DMS153 treated with DMSO at 0.1 percent for 48 hours (cell line): ENCODE measurements around the gene SLC46A1.
A peak's percentile ranks its signal among the peaks of the same experiment; 100 is the strongest.
"Not testable (repeated sequence)": the region's sequence is repeated elsewhere in the genome, so short reads cannot be mapped to it uniquely, and the experiment has no call there.

ENCODE experiments used
- DNase-seq: peaks from one replicate; lab custom pipeline; 2025; ENCODE audit not compliant: unreplicated experiment; lab: John Stamatoyannopoulos, UW

The SLC46A1 gene

DNA sequence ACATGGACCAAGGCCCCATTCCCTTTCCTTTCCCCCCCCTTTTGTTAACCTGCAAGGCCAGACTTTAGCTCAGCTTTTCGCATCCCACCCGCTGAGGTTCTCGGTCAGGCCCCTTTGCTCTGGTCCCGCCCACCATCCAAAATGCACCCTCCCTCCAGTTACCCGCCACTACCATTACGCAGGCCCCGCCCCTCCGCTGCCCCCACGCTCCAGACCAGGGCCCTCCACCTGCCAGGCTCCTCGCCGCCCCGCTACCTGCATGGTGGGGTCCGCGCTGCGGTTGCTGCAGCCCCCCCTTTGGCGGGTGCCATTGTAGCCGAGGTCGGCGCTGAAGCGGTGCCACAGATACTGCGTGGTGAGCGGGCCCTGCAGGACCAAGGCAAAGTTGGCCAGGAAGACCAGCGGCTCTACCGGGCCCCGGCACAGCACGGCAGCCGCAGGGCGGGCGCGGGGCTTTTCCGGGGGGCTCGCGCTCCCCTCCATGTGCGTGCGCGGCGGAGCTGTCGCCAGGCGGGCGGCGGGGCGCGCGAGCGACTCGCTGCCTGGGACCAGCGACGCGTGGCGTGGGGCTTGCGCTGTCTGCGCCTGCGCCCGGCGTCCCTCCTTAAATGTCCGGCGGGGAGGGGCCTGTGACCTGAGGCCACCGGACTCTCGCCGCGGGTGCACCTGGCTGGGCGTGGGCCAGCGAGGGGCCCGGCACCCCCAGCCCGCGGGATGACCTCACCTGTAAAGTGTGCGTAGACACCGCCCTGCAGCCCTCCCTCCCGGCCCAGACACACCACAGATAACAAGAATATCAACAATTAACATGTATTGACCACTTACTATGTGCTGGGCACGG, at the start of gene SLC46A1:
Gene SLC46A1, minus strand, starts transcription at position 581 of the 841 bp plus-strand sequence. Its CDS starts 98 bp downstream, at position 483.
- no peak for DNase-seq

- DNase-seq = no peak
Observed at GRCh38 chr17:28449859-28450258, 43.8 kb upstream of the SLC46A1 start.

GRCh38 chr17:28447396-28447760, 41.4 kb upstream of the SLC46A1 start:
- DNase-seq = no peak

GRCh38 chr17:28446716-28447395, 40.8 kb upstream of the SLC46A1 start:
- no peak for DNase-seq

DNA sequence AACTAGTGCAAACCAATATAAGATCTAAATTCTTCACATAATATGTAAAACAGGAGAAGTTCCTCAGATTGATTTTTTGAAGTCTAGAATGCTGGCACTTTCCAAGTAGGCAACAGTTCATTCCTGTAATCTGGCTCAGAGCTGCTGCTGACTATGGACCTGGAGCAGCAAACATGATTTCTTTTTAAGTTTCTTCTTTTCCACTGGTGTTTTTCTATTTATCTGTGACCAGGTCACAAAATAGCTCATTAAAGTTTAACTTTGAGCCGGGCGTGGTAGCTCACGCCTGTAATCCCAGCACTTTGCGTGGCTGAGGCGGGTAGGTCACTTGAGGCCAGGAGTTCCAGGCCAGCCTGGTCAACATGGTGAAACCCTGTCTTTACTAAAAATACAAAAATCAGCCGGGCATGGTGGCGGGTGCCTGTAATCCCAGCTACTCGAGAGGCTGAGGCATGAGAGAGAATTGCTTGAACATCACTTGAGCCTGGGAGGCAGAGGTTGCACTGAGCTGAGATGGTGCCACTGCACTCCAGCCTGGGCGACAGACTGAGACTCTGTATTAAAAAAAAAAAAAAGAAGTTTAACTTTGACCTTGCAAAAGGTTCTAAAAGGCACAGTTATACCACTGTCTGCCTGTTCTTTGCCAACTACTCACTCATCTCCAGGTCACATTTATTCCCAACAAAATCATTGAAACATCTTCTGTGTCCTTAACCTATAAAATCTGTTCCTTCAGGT, 38.1 kb upstream of the SLC46A1 start:
- no peak for DNase-seq

- DNase-seq = not testable (repeated sequence)
Observed at GRCh38 chr17:28434326-28434725, 28.3 kb upstream of the SLC46A1 start.

DNA sequence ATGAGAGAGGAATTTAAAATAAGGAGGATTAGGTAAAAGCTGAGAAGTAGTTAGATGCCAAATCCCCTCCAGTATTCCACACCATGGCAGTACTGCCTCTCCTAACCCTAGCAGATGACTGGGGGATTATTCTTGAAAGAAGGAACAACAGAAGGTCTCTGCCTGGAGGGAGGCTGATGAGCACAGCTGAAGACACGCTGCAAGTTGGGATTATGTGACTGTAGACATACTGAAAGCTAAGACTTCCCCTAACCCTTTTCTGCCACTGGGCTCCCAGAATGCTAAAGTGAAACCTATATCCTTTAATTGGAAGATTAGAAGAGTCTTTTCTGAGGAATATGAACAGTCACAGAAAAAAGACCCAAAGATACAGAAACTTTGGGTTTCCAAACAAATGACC, 27.7 kb upstream of the SLC46A1 start:
- DNase-seq = no peak

GRCh38 chr17:28427982-28428381, 22.0 kb upstream of the SLC46A1 start:
- not testable (repeated sequence) for DNase-seq

DNA sequence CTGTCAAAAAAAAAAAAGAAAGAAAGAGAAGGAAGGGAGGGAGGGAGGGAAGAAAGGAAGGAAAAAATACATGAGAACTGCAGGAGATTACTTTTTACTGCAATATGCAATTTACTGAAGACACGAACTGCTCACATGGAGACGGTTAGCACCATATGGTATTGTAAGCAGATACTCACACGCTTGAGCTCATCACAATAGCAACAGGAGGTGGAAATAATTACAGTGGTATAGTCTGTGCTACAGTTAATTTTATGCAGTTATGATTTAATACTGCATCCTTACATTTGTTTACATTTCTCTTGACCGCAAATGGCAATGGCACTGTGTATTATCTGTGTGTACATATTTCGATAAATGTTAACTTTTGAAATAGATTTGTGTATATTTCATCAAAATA, 21.4 kb upstream of the SLC46A1 start:
- no peak for DNase-seq

GRCh38 chr17:28426081-28426519, 20.1 kb upstream of the SLC46A1 start:
- no peak for DNase-seq

DNA sequence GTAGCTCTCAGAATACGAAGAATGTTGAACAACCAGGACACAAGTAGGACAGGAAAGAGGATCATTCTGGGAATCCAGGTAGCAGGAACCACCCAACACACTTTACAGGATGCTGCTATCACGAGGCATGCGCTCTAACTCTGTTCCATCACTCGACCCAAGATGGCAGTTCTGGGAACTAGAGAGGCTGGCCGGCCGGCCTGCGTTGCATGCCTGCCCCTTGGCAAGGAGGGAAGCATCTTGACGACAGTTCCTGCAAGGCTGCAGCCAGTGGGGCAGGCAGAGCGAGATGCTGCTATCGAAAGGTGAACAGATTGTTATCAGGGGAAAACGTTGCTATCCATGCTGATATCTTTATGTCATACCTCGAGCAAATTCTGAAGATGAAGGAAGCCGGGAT, 19.2 kb upstream of the SLC46A1 start:
- DNase-seq = no peak

DNA sequence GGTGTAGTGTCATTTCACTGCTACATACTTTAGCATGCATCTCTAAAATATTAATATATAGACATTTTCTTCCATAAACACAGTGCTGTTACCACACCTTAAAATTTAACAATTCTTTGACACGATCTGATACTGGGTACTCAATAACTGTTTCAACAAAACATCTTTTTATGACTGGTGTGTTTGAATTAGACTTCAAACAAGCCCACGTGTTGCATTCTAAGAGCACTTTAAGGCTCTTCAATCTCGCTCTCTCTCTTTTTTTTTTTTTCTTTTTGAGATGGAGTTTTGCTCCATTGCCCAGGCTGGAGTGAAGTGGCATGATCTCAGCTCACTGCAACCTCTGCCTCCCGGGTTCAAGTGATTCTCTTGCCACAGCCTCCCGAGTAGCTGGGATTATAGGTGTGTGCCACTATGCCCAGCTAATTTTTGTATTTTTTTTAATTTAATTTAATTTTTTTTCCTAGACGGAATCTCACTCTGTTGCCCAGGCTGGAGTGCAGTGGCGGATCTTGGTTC, 15.8 kb upstream of the SLC46A1 start:
- no peak for DNase-seq

GRCh38 chr17:28416703-28417311, 10.8 kb upstream of the SLC46A1 start:
- DNase-seq = peak; percentile 93

- no peak for DNase-seq
Observed at GRCh38 chr17:28415886-28416285, 9.9 kb upstream of the SLC46A1 start.

- DNase-seq = no peak
Observed at GRCh38 chr17:28413804-28414203, 7.8 kb upstream of the SLC46A1 start.

DNA sequence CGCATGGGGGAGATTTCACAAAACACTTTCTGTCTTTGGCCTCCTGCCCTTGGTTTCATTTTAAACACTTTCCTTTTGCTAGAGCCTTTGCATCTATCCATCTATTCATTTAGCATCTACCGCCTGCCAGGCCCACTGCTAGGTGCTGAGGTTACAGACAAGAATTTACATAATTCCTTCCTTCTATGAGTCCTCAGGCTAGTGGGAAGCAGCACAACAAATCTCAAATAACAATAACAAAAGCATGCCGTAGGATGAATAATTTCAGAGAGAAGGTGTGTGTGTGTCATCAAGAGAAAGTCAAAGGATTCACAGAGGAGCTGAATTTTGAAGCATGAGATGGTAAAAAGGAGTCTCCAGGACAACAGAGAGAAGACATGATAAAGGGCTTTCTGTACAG, 6.1 kb upstream of the SLC46A1 start:
- no peak for DNase-seq

- no peak for DNase-seq
Observed at GRCh38 chr17:28407974-28408306, 1.9 kb upstream of the SLC46A1 start.

GRCh38 chr17:28407130-28407973, 1.3 kb upstream of the SLC46A1 start:
- no peak for DNase-seq

- no peak for DNase-seq
Observed at GRCh38 chr17:28406473-28406814, 432 bp upstream of the SLC46A1 start.

DNA sequence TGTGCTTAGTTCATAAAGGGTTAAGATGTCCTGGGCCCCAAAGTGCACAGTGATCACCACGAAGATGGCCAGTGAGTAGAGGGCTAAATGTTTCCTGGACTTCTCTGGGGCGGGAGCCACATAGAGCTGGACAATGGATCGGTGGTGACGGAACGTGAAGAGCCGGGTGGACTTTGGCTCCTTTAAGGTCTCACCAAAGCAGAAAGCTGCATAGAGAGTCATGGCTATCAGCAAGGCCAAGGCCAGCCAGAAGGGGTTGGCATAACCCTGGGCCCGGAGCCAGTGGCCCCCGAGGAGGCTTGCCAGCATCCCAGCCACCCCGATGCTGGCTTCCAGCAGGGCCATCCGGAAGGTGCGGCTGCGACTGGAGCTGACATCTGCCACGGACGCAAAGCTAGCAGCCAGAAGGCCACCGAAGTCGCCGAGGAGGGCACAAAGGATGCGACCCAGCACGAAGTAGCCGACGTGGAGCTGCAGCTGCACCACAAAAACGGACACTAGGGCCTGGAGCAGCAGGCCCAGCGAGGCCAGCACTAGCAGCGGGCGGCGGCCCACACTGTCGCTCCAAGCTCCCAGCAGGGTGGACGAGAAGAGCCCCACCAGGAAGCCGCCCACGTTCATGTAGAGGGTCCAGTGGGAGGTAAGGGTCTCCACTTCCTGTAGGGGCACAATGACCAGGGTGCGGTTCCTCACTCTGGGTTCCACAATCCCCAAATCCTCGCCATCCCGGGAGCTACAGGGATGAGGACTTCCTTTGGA, 1.0 kb downstream of the SLC46A1 start:
- no peak for DNase-seq
